HepG2 (cell line): Measurements from ENCODE around the gene CFAP221. TPM values are rescaled to one million over a fixed set of nuclear protein-coding genes. Genes with fewer than 3 reads are reported as not detected.
A peak's percentile ranks its signal among the peaks of the same experiment; 100 is the strongest.

Experiments
- BCL6 ChIP-seq: IDR thresholded peaks from 2 replicates; pipeline ENCODE4 v1.6.1; 2016; ENCODE audit warnings: missing genetic modification reagents, missing compliant biosample characterization
- CAMTA2 ChIP-seq: sonication (generic); formaldehyde crosslinking; IDR thresholded peaks from 2 replicates; pipeline ENCODE4 v1.4.0; 2020; ENCODE audit warnings: mild to moderate bottlenecking, missing genetic modification reagents, borderline replicate concordance
- CHD4 ChIP-seq: fragments of 200-600 bp; sonication (generic); IDR thresholded peaks from 2 replicates; pipeline ENCODE4 v1.7.0; 2017; ENCODE audit warnings: mild to moderate bottlenecking, low read length, borderline replicate concordance
- DNMT1 ChIP-seq: sonication (generic); formaldehyde crosslinking; IDR thresholded peaks from 2 replicates; pipeline ENCODE4 v1.5.1; 2020; ENCODE audit warnings: mild to moderate bottlenecking, missing genetic modification reagents
- HNRNPK ChIP-seq: fragments of 200-400 bp; formaldehyde crosslinking; IDR thresholded peaks from 2 replicates; pipeline ENCODE4 v1.6.1; 2018; ENCODE audit warnings: low read length, low read depth, moderate library complexity, mild to moderate bottlenecking; ENCODE audit not compliant: poor library complexity, severe bottlenecking
- KDM3A ChIP-seq: IDR thresholded peaks from 2 replicates; pipeline ENCODE4 v1.6.1; 2018; ENCODE audit warnings: low read depth, missing compliant biosample characterization
- NFE2L1 ChIP-seq: sonication (generic); formaldehyde crosslinking; IDR thresholded peaks from 2 replicates; pipeline ENCODE4 v1.4.0; 2020; ENCODE audit warnings: missing genetic modification reagents, mild to moderate bottlenecking, borderline replicate concordance
- PHF8 ChIP-seq: sonication (generic); formaldehyde crosslinking; IDR thresholded peaks from 2 replicates; pipeline ENCODE4 v1.5.0; 2020; ENCODE audit warnings: missing genetic modification reagents
- POLR2AphosphoS5 ChIP-seq: IDR thresholded peaks from 2 replicates; pipeline ENCODE4 v1.6.1; 2012; ENCODE audit warnings: low read depth, low read length
- PTBP1 ChIP-seq: fragments of 200-400 bp; formaldehyde crosslinking; IDR thresholded peaks from 2 replicates; pipeline ENCODE4 v1.6.1; 2018; ENCODE audit warnings: low read length, low read depth; ENCODE audit not compliant: poor library complexity, severe bottlenecking
- SCMH1 ChIP-seq: sonication (generic); formaldehyde crosslinking; IDR thresholded peaks from 2 replicates; pipeline ENCODE4 v1.9.0; 2021; ENCODE audit warnings: missing genetic modification reagents, mild to moderate bottlenecking, borderline replicate concordance
- TBP ChIP-seq: sonication (generic); formaldehyde crosslinking; IDR thresholded peaks from 2 replicates; pipeline ENCODE4 v1.5.0; 2020; ENCODE audit warnings: missing genetic modification reagents
- TEAD3 ChIP-seq: optimal IDR thresholded peaks from 2 replicates; pipeline ENCODE3; 2016; ENCODE audit warnings: borderline replicate concordance
- ZIK1 ChIP-seq: sonication (generic); formaldehyde crosslinking; IDR thresholded peaks from 2 replicates; pipeline ENCODE4 v1.5.0; 2020; ENCODE audit warnings: mild to moderate bottlenecking, low read depth, missing genetic modification reagents, borderline replicate concordance
- ZNF180 ChIP-seq: sonication (generic); formaldehyde crosslinking; IDR thresholded peaks from 2 replicates; pipeline ENCODE4 v1.4.0; 2020; ENCODE audit warnings: low read depth, missing genetic modification reagents, borderline replicate concordance
- ZNF235 ChIP-seq: sonication (generic); formaldehyde crosslinking; IDR thresholded peaks from 2 replicates; pipeline ENCODE4 v1.8.1; 2023; ENCODE audit warnings: mild to moderate bottlenecking, missing genetic modification reagents, borderline replicate concordance
- ZNF24 ChIP-seq: fragments of 450-650 bp; IDR thresholded peaks from 2 replicates; pipeline ENCODE4 v1.6.1; 2017; ENCODE audit warnings: antibody characterized with exemption, mild to moderate bottlenecking
- ZNF296 ChIP-seq: sonication (generic); formaldehyde crosslinking; conservative IDR thresholded peaks from 2 replicates; pipeline ENCODE4 v1.5.0; 2020; ENCODE audit warnings: mild to moderate bottlenecking, missing genetic modification reagents
- ZNF431 ChIP-seq: sonication (generic); formaldehyde crosslinking; IDR thresholded peaks from 2 replicates; pipeline ENCODE4 v1.9.0; 2022; ENCODE audit warnings: missing genetic modification reagents, low read depth, mild to moderate bottlenecking, borderline replicate concordance
- ZNF432 ChIP-seq: sonication (generic); formaldehyde crosslinking; IDR thresholded peaks from 2 replicates; pipeline ENCODE4 v1.5.0; 2020; ENCODE audit warnings: missing genetic modification reagents, mild to moderate bottlenecking, borderline replicate concordance
- ZNF496 ChIP-seq: sonication (generic); formaldehyde crosslinking; IDR thresholded peaks from 2 replicates; pipeline ENCODE4 v1.8.1; 2023; ENCODE audit warnings: mild to moderate bottlenecking, moderate library complexity, missing genetic modification reagents; ENCODE audit not compliant: insufficient replicate concordance
- ZNF556 ChIP-seq: sonication (generic); formaldehyde crosslinking; IDR thresholded peaks from 2 replicates; pipeline ENCODE4 v1.4.0; 2020; ENCODE audit warnings: mild to moderate bottlenecking, missing genetic modification reagents, borderline replicate concordance
- ZNF737 ChIP-seq: sonication (generic); formaldehyde crosslinking; IDR thresholded peaks from 2 replicates; pipeline ENCODE4 v1.5.0; 2020; ENCODE audit warnings: missing genetic modification reagents, mild to moderate bottlenecking, borderline replicate concordance
- ZSCAN21 ChIP-seq: sonication (generic); formaldehyde crosslinking; IDR thresholded peaks from 2 replicates; pipeline ENCODE4 v1.8.0; 2022; ENCODE audit warnings: mild to moderate bottlenecking, missing genetic modification reagents, moderate library complexity, borderline replicate concordance
- ZSCAN30 ChIP-seq: sonication (generic); formaldehyde crosslinking; IDR thresholded peaks from 2 replicates; pipeline ENCODE4 v1.5.0; 2020; ENCODE audit warnings: mild to moderate bottlenecking, missing genetic modification reagents
- polyA plus RNA-seq, 8 experiments: library from polyadenylated mRNA; depleted of rRNA in 3 of 8; stranded (reverse) in 7 of 8; unstranded in 1 of 8; fragments of >200 nt; fragmentation: Illumina TruSeq in 4 of 8; extraction: Trizol in 4 of 8; gene quantifications; 2 replicates each; pipeline versions ENCODE4 v1.2.1 to v1.2.3, GENCODE V29; 2011 to 2016; ENCODE audit warnings: low read depth in 4 of 8, missing spikeins in 1 of 8, mixed read lengths in 1 of 8; ENCODE audit not compliant: insufficient read depth in 1 of 8
- total RNA-seq, 5 experiments: library from RNA; depleted of rRNA; stranded (reverse); fragments of >200 nt; fragmentation: Illumina TruSeq; extraction: Trizol; gene quantifications; 2 replicates each; pipeline ENCODE4 v1.2.3, GENCODE V29; 2016; ENCODE audit warnings: low read depth in 1 of 5
- TF ChIP-seq, protein P1 (sequence below): sonication (generic); formaldehyde crosslinking; IDR thresholded peaks from 2 replicates; pipeline ENCODE4 v1.4.0; 2020; ENCODE audit warnings: missing genetic modification reagents
- TF ChIP-seq, protein P2 (sequence below): sonication (generic); formaldehyde crosslinking; IDR thresholded peaks from 2 replicates; pipeline ENCODE4 v1.4.0; 2020; ENCODE audit warnings: low read depth, mild to moderate bottlenecking, missing genetic modification reagents

Gene CFAP221
- total and polyA plus RNA-seq, 2 of the 13 experiments (the other 11 are each of a cell fraction or from before 2014, with no cell fraction given) = not detected

DNA sequence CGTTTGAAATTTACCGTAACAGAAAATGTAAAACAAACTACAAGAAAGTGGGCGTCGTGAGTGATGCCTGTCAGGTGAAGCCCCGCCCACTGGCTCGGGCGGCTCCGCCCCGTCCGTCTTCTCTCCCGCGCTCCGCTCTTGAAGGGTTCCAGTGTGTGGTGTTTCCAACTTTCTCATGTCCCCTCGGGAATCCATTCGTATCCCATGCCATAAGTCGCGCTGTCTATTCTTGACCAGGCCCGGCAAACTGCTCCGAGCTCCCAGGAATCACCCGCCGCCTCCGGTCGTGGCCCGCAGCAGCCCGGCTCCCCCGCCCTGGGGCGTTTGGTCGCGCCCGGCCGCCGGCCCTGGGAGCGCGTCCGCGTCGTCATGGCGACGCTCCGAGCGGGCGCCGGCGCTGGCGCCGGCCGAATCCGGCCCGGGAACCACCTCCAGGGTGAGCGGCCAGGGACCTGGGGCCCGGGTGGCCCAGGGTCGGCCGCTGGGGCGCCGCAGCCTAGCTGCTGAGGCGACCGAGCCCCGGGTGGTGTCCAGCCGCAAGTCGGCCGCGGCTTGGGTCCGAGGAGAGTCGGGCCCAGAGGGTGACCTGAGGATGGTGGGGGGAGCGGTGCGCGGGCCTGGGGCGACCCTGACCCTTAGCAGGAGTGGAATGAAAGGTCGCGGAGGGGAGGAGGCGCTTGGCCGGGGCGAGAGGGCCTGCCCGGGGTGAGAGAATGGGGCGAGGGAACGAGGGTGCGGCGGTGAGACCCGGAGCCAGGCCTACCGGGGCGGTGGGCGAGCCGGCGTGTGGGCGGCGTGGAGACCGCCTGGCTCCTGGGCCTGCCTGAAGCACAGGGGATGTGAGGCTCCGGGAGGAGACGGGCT, at the start of gene CFAP221 (continued):
- TF ChIP-seq ZIK1 (CRISPR knock-in tag) (no peak), SCMH1 (CRISPR knock-in tag) (no peak), ZNF496 (CRISPR knock-in tag) (no peak), ZNF24 (no peak), PHF8 (CRISPR knock-in tag) (peak; percentile 54), ZNF432 (CRISPR knock-in tag) (no peak), ZSCAN21 (CRISPR knock-in tag) (no peak), CAMTA2 (no peak), ZNF431 (CRISPR knock-in tag) (no peak), HNRNPK (no peak), BCL6 (CRISPR knock-in tag) (no peak), PTBP1 (no peak), ZNF737 (no peak), ZNF296 (CRISPR knock-in tag) (no peak), DNMT1 (CRISPR knock-in tag) (no peak; the same call in 1 of the 2 replicates), ZNF235 (CRISPR knock-in tag) (no peak; the same call in 1 of the 2 replicates), TBP (CRISPR knock-in tag) (no peak), KDM3A (no peak), NFE2L1 (CRISPR knock-in tag) (no peak), ZSCAN30 (CRISPR knock-in tag) (no peak), ZNF180 (CRISPR knock-in tag) (no peak), CHD4 (no peak), POLR2AphosphoS5 (no peak), ZNF556 (CRISPR knock-in tag) (no peak), TEAD3 (no peak)
- TF ChIP-seq, protein P1, sequence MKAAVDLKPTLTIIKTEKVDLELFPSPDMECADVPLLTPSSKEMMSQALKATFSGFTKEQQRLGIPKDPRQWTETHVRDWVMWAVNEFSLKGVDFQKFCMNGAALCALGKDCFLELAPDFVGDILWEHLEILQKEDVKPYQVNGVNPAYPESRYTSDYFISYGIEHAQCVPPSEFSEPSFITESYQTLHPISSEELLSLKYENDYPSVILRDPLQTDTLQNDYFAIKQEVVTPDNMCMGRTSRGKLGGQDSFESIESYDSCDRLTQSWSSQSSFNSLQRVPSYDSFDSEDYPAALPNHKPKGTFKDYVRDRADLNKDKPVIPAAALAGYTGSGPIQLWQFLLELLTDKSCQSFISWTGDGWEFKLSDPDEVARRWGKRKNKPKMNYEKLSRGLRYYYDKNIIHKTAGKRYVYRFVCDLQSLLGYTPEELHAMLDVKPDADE (CRISPR knock-in tag) = no peak
- TF ChIP-seq, protein P2, sequence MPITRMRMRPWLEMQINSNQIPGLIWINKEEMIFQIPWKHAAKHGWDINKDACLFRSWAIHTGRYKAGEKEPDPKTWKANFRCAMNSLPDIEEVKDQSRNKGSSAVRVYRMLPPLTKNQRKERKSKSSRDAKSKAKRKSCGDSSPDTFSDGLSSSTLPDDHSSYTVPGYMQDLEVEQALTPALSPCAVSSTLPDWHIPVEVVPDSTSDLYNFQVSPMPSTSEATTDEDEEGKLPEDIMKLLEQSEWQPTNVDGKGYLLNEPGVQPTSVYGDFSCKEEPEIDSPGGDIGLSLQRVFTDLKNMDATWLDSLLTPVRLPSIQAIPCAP = no peak
